Aorta (tissue), 5 donors: ENCODE data around the gene NRARP. TPM values are rescaled to one million over a fixed set of nuclear protein-coding genes. Genes with fewer than 3 reads are reported as not detected.

Source experiments
- ATAC-seq: fragments of 200-7000 bp; cut with Tn5 transposase; one replicate; pipeline ENCODE4 v1.9.1; 2022; ENCODE audit warnings: moderate library complexity; ENCODE audit not compliant: low FRiP score
- DNase-seq, 2 donors: peaks; one replicate each; pipeline ENCODE4 v3.0.0-alpha.2; 2020
- H3K27ac ChIP-seq, 2 donors: one replicate each; pipeline ENCODE4 v1.5.1; 2013; ENCODE audit warnings: low read length in 2 of 2, mild to moderate bottlenecking in 2 of 2, moderate library complexity in 2 of 2, control low read depth in 1 of 2, inconsistent platforms in 1 of 2, low read depth in 1 of 2
- H3K27me3 ChIP-seq, 2 donors: one replicate each; pipeline ENCODE4 v1.6.1; 2013; ENCODE audit warnings: control low read depth in 1 of 2, low read length in 1 of 2, mild to moderate bottlenecking in 1 of 2, moderate library complexity in 1 of 2; ENCODE audit not compliant: insufficient read depth in 2 of 2, control insufficient read depth in 1 of 2
- H3K36me3 ChIP-seq, 2 donors: one replicate each; pipeline ENCODE4 v1.6.1; 2013; ENCODE audit warnings: control low read depth in 1 of 2, low read length in 1 of 2, mild to moderate bottlenecking in 1 of 2; ENCODE audit not compliant: insufficient read depth in 2 of 2, control insufficient read depth in 1 of 2
- H3K4me1 ChIP-seq, 2 donors: one replicate each; pipeline ENCODE4 v1.6.1; 2013; ENCODE audit warnings: low read length in 2 of 2, control low read depth in 1 of 2, mild to moderate bottlenecking in 1 of 2, moderate library complexity in 1 of 2; ENCODE audit not compliant: insufficient read depth in 2 of 2, control insufficient read depth in 1 of 2
- H3K4me3 ChIP-seq, 2 donors: one replicate each; pipeline ENCODE4 v1.5.1; 2013; ENCODE audit warnings: low read length in 2 of 2, control low read depth in 1 of 2, mild to moderate bottlenecking in 1 of 2
- H3K9me3 ChIP-seq: one replicate; pipeline ENCODE4 v1.6.1; 2013; ENCODE audit warnings: mild to moderate bottlenecking, low read length; ENCODE audit not compliant: control insufficient read depth
- WGBS, 2 donors: extraction: QIAGEN DNeasy Blood & Tissue Kit; methylation state at CpG; one replicate each; pipeline ENCODE4 v1.1.7; 2013; 5-methylcytosine and 5-hydroxymethylcytosine counted together
- intact Hi-C, 2 donors: fragments of 100-400 bp; cut with DNase I; formaldehyde crosslinking; loops; one replicate each; pipeline versions ENCODE4 v1.14.2 to v1.15.0; 2022
- polyA plus RNA-seq, 2 donors: library from polyadenylated mRNA; stranded (reverse); fragments of 200-250 nt; gene quantifications; one replicate each; pipeline ENCODE4 v1.2.3, GENCODE V29; 2013
- total RNA-seq, 2 donors: library from RNA; stranded (reverse); fragmentation: NEBNext Ultra II Directional; extraction: Animal tissue kit (Norgen Biotek cat#: 25700); gene quantifications; one replicate each; pipeline ENCODE4 v1.2.1, GENCODE V29; 2021
- donor health status: healthy with polysubstance abuse.
- donor health status: Bipolar disorder and iron deficiency.
- donor health status: DM: no; HTN: no; CAD: no.
- donor health status: DM: no; HTN: no; CAD: no.
- donor health status: DM: yes; HTN: yes; CAD: no.

The NRARP gene
- total and polyA plus RNA-seq, 4 donors, result 0.50 to 26.6 (median 7.1) TPM

- Histone ChIP-seq H3K27me3 (no peaks in the 10 kb centered on the region), H3K27ac (no peak overlapping the region), H3K9me3 (no peaks in the 10 kb centered on the region), H3K4me3 (no peak overlapping the region), H3K36me3 (no peaks in the 10 kb centered on the region), H3K4me1 (no peaks in the 10 kb centered on the region)
- ATAC-seq (no peak), DNase-seq (peak; percentile 42 to 62)
- 89 to 94% methylated on average over 4 to 6 of the region's 6 CpGs for WGBS, 2 donors
- intact Hi-C loops, result no loop called here
Measured at GRCh38 chr9:137312852-137313325, 10.8 kb upstream of the NRARP start.

GRCh38 chr9:137311986-137312851, 10.1 kb upstream of the NRARP start:
- Histone ChIP-seq H3K4me3 (no peak overlapping the region), H3K27ac (no peak overlapping the region), H3K9me3 (no peaks in the 10 kb centered on the region), H3K27me3 (no peaks in the 10 kb centered on the region), H3K36me3 (no peaks in the 10 kb centered on the region), H3K4me1 (no peaks in the 10 kb centered on the region)
- ATAC-seq (no peak), DNase-seq (peak; percentile 47 to 62)
- intact Hi-C loops, result no loop called here
- WGBS, 2 donors, result 16 to 22% methylated on average over 25 to 28 of the region's 28 CpGs

DNA sequence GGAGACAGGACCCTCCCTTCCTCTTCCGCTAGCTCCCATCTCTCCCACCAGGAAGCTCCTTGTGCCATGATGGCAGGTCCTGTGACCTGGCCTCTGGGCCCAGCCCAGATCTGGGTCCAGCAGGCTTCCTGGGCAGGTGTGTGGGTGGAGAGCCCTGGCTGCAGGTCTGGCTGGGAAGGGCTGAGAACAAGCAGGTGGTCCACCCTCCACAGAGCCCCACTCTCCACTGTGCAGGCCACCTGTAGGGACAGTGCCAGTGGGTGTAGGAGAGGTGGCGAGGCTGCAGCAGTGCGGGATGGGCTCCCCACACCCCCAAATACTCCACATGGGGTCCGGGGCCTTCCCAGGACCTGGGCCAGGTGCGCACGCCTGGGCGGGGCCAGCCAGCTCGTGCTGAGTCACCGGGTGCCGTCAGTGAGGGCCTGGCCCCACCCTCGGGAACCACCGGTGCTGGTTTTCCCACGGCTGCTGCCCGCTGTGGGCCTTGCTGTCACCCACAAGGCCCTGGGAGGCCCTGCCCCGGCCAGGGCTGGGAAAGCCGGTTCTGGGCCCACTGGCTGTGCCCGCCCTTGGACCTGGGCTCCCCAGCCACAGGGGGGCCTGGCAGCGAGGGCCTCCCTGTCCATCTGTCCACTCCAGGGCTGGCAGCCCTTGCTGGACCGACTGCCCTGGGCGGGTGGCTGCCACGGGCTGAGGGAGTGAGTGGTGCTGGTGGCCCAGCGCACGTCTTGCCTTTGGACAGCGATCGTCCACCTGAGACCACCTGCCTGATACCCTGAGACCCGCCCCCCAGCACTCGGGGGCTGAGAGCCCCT, 9.3 kb upstream of the NRARP start:
- Histone ChIP-seq H3K4me3 (no peak overlapping the region), H3K27me3 (no peaks in the 10 kb centered on the region), H3K9me3 (no peaks in the 10 kb centered on the region), H3K36me3 (no peaks in the 10 kb centered on the region), H3K27ac (no peak overlapping the region), H3K4me1 (no peaks in the 10 kb centered on the region)
- ATAC-seq (no peak), DNase-seq (peak; percentile 46 to 70)
- intact Hi-C loops, result no loop called here
- 31 to 36% methylated on average over 26 to 27 of the region's 27 CpGs for WGBS, 2 donors

- no peaks in the 10 kb centered on the region for H3K4me1 ChIP-seq
- ATAC-seq (no peak), DNase-seq (peak in 1 of 2 donors; percentile 69)
- H3K4me3 ChIP-seq, result no peak overlapping the region
- intact Hi-C loops, result no loop called here
- WGBS, 2 donors, result 88 to 89% methylated on average over 20 of the region's 20 CpGs
- no peaks in the 10 kb centered on the region for H3K27me3 ChIP-seq
- H3K9me3 ChIP-seq, result no peaks in the 10 kb centered on the region
- no peak overlapping the region for H3K27ac ChIP-seq
- H3K36me3 ChIP-seq, result no peaks in the 10 kb centered on the region
Measured at GRCh38 chr9:137310189-137311052, 8.3 kb upstream of the NRARP start.

DNA sequence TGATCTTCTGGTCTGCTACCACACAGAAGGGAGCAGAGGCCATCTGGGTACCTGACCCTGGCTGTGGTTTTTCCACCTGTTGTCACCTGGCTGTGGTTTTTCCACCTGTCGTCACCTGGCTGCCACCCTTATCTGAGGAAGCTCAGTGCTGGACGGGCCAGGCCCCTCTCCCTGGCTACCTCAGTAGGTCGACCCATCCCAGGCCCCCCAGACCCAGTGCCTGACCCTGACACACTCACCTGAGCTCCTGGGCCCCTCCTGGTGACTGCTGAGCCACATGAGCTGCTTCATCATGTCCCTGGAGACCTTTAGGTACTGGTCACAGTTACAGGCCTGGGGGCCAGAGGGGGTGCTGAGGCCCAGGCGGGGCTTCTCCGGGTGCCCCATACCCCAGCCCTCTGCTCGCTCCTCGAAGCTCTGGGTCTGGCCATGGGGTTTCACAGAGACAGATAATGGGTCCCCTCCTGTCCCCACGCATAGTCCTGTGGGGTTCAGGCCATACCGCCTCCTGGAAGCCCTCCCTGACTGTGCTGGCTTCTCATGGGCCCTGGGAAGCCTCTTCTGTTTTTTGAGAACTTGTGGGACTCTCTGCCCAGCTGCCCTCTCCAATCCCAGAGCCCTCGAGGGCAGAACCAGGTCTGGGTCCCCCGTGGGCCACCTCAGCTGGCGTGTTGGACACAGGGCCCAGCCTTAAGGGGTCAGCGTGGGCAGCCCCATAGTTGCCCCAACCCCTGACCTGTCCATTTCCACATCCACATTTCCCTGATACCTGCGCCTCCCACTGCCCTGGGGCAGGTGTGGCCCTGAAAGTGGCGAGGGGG, 7.5 kb upstream of the NRARP start:
- H3K27me3 ChIP-seq, result no peaks in the 10 kb centered on the region
- H3K36me3 ChIP-seq, result no peaks in the 10 kb centered on the region
- ATAC-seq (no peak), DNase-seq (peak in 1 of 2 donors; percentile 68)
- no peak overlapping the region for H3K4me3 ChIP-seq
- no peaks in the 10 kb centered on the region for H3K4me1 ChIP-seq
- no peaks in the 10 kb centered on the region for H3K9me3 ChIP-seq
- 90 to 93% methylated on average over 15 of the region's 15 CpGs for WGBS, 2 donors
- H3K27ac ChIP-seq, result no peak overlapping the region
- intact Hi-C loops, result no loop called here

DNA sequence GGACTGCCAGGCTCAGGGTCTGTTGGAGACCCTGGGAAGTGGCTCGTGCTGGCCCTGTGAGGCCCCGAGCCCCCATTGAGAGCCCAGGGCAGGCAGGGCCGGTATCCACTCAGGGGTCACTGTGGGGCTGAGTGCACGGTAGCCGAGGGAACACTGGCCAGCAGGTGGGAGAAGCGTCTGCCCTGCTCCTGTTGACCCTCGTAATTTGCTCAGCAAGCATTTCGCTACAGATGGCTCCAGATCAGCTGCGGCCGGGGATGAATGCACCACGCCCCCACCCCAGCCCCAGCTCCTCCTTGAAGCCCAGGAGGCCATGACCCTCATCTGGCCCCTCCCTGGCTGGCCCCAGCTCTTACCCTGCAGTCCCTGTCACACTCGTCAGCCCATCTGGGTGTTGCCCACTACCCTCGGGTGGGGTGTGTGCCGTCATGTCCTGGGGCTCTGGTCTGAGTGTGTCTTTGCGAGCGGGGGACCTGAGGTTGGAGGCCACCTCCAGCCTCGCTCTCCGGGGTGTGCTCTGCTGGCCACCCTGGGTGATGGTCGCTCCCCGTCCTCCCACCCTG, 6.1 kb upstream of the NRARP start:
- DNase-seq (peak; percentile 52 to 74), ATAC-seq (no peak)
- H3K4me1 ChIP-seq, result no peaks in the 10 kb centered on the region
- intact Hi-C loops, result no loop called here
- H3K4me3 ChIP-seq, result no peak overlapping the region
- H3K27me3 ChIP-seq, result no peaks in the 10 kb centered on the region
- no peaks in the 10 kb centered on the region for H3K9me3 ChIP-seq
- no peak overlapping the region for H3K27ac ChIP-seq
- H3K36me3 ChIP-seq, result no peaks in the 10 kb centered on the region
- WGBS, 2 donors, result 91 to 93% methylated on average over 18 to 20 of the region's 20 CpGs

DNA sequence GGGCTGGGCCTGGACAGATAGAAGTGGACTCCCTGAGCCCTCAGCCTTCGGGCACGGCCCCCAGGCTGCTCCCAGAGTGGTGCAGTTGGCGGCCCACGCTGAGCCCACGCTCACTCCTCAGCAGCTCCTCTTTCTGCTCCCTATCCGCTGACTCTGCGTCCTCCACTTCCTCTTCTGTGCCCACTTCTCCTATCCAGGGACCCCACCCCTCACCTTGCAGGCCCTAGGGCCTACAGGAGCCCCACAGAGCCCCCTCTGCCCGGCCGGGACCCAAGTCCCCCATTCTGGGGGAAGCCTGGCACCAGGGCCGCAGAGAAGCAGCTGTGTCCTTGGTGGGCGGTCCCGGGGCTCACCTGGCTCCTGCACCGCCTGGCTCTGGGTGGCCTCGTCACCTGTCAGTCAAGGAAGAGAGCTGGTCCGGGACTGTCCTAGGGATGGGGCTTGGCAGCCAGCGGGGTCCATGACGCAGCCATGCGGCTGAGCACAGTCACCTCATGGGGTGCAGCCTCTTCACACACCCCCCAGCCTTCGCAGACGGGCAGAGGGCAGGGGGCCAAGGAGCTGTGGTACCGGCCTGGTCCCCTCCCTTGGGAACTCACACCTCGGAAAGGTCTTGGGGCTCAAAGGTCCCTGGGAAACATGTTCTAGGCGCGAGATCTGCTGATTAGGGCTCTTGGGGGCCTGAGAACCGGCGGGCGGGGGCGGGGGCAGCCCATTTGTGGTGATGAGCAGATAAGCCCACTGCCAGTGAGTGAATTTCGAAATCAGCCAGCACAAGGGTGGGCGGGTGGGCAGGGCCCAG, 5.4 kb upstream of the NRARP start:
- peak; percentile 63 to 74 for DNase-seq
- Histone ChIP-seq H3K4me1 (no peaks in the 10 kb centered on the region), H3K4me3 (no peak overlapping the region), H3K36me3 (no peaks in the 10 kb centered on the region), H3K27ac (no peak overlapping the region), H3K9me3 (no peaks in the 10 kb centered on the region), H3K27me3 (no peaks in the 10 kb centered on the region)
- intact Hi-C loops, result no loop called here
- 76 to 77% methylated on average over 30 of the region's 30 CpGs for WGBS, 2 donors
- no peak for ATAC-seq
